ENCODE results near the gene HOXA10.

DNA sequence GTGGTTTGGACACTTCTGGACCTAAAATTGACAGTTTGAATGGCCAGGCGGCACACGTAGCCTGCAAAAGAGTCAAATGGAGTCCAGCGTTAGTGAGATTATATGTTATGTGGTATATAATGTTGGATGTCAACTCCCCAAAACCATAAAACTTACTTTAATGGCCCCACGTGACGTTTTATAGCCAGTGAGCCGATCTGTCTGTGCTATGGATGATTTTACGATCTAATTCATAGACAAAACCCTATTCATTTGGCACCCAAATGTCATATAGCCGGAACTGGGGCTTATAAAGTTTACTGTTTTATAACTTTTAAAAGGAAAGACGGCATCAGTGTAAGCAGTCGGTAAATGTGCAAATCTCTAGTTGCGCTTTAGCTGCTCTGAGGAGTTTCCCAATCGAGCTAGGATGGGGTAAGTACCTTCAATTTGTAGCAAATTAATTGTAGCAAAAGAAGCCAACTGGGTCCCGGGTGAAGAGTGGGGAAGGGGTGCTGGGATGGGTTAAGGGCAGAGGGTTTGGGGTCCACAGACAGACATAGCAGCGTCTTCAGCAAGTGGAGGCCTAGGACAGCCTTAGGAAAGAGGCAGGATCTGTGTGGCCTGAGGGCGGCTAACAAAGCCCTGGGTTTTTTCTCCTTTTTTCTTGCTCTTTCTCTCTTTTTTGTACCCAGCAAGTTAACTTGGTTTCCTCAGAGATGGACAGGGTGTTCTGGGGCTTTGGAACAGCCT is 33.8 kb downstream of the HOXA10 start:
- TF ChIP-seq ARNTL (CRISPR knock-in tag; IDR thresholded peaks at IDR 0.05; ENCODE audit: borderline replicate concordance, low read depth) (no peak), ZFP3 (CRISPR knock-in tag; IDR thresholded peaks at IDR 0.05) (no peak), GLIS3 (CRISPR knock-in tag; IDR thresholded peaks at IDR 0.05) (no peak), ZFP30 (CRISPR knock-in tag; IDR thresholded peaks at IDR 0.05) (no peak), TOX (CRISPR knock-in tag; IDR thresholded peaks at IDR 0.05; ENCODE audit: borderline replicate concordance) (no peak), CSDC2 (CRISPR knock-in tag; IDR thresholded peaks at IDR 0.05) (no peak), ZNF8 (CRISPR knock-in tag; IDR thresholded peaks at IDR 0.05) (no peak), OSR1 (CRISPR knock-in tag; IDR thresholded peaks at IDR 0.05) (no peak)
- TF ChIP-seq, protein P1, sequence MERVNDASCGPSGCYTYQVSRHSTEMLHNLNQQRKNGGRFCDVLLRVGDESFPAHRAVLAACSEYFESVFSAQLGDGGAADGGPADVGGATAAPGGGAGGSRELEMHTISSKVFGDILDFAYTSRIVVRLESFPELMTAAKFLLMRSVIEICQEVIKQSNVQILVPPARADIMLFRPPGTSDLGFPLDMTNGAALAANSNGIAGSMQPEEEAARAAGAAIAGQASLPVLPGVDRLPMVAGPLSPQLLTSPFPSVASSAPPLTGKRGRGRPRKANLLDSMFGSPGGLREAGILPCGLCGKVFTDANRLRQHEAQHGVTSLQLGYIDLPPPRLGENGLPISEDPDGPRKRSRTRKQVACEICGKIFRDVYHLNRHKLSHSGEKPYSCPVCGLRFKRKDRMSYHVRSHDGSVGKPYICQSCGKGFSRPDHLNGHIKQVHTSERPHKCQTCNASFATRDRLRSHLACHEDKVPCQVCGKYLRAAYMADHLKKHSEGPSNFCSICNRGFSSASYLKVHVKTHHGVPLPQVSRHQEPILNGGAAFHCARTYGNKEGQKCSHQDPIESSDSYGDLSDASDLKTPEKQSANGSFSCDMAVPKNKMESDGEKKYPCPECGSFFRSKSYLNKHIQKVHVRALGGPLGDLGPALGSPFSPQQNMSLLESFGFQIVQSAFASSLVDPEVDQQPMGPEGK (CRISPR knock-in tag; IDR thresholded peaks at IDR 0.05; ENCODE audit: borderline replicate concordance): no peak
- TF ChIP-seq, protein P2, sequence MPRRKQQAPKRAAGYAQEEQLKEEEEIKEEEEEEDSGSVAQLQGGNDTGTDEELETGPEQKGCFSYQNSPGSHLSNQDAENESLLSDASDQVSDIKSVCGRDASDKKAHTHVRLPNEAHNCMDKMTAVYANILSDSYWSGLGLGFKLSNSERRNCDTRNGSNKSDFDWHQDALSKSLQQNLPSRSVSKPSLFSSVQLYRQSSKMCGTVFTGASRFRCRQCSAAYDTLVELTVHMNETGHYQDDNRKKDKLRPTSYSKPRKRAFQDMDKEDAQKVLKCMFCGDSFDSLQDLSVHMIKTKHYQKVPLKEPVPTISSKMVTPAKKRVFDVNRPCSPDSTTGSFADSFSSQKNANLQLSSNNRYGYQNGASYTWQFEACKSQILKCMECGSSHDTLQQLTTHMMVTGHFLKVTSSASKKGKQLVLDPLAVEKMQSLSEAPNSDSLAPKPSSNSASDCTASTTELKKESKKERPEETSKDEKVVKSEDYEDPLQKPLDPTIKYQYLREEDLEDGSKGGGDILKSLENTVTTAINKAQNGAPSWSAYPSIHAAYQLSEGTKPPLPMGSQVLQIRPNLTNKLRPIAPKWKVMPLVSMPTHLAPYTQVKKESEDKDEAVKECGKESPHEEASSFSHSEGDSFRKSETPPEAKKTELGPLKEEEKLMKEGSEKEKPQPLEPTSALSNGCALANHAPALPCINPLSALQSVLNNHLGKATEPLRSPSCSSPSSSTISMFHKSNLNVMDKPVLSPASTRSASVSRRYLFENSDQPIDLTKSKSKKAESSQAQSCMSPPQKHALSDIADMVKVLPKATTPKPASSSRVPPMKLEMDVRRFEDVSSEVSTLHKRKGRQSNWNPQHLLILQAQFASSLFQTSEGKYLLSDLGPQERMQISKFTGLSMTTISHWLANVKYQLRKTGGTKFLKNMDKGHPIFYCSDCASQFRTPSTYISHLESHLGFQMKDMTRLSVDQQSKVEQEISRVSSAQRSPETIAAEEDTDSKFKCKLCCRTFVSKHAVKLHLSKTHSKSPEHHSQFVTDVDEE (CRISPR knock-in tag; IDR thresholded peaks at IDR 0.05): no peak
- TF ChIP-seq, protein P3, sequence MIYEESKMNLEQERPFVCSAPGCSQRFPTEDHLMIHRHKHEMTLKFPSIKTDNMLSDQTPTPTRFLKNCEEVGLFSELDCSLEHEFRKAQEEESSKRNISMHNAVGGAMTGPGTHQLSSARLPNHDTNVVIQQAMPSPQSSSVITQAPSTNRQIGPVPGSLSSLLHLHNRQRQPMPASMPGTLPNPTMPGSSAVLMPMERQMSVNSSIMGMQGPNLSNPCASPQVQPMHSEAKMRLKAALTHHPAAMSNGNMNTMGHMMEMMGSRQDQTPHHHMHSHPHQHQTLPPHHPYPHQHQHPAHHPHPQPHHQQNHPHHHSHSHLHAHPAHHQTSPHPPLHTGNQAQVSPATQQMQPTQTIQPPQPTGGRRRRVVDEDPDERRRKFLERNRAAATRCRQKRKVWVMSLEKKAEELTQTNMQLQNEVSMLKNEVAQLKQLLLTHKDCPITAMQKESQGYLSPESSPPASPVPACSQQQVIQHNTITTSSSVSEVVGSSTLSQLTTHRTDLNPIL (CRISPR knock-in tag; IDR thresholded peaks at IDR 0.05; ENCODE audit: low read depth): no peak
- TF ChIP-seq, protein P4, sequence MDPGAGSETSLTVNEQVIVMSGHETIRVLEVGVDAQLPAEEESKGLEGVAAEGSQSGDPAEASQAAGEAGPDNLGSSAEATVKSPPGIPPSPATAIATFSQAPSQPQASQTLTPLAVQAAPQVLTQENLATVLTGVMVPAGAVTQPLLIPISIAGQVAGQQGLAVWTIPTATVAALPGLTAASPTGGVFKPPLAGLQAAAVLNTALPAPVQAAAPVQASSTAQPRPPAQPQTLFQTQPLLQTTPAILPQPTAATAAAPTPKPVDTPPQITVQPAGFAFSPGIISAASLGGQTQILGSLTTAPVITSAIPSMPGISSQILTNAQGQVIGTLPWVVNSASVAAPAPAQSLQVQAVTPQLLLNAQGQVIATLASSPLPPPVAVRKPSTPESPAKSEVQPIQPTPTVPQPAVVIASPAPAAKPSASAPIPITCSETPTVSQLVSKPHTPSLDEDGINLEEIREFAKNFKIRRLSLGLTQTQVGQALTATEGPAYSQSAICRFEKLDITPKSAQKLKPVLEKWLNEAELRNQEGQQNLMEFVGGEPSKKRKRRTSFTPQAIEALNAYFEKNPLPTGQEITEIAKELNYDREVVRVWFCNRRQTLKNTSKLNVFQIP (CRISPR knock-in tag; IDR thresholded peaks at IDR 0.05; ENCODE audit: borderline replicate concordance, low read depth): no peak
